ENCODE measurements around the gene TMEM81. TPM values are rescaled to one million over a fixed set of nuclear protein-coding genes. Genes with fewer than 3 reads are reported as not detected.
A peak's percentile ranks its signal among the peaks of the same experiment; 100 is the strongest.

TMEM81 gene
- polyA plus RNA-seq, result 3.3 TPM
- long read RNA-seq, donor 1, result 0 reads
- long read RNA-seq, donor 2, partial matches to known transcripts, result 0 of 3 reads
- long read RNA-seq, donor 2, other reads (novel, unspliced or antisense), result 0 of 3 reads
- long read RNA-seq, donor 3, result 0 reads
- long read RNA-seq, donor 4, result 0 reads
- long read RNA-seq, donor 5, partial matches to known transcripts, result 0 of 3 reads
- long read RNA-seq, donor 5, other reads (novel, unspliced or antisense), result 0 of 3 reads
- long read RNA-seq, donor 6, partial matches to known transcripts, result 0 of 1 reads
- long read RNA-seq, donor 6, other reads (novel, unspliced or antisense), result 0 of 1 reads
- long read RNA-seq, donor 7, partial matches to known transcripts, result 0 of 1 reads
- long read RNA-seq, donor 7, other reads (novel, unspliced or antisense), result 0 of 1 reads
- long read RNA-seq, donor 8, partial matches to known transcripts, result 0 of 1 reads
- long read RNA-seq, donor 8, other reads (novel, unspliced or antisense), result 0 of 1 reads
- long read RNA-seq, donor 9, partial matches to known transcripts, result 0 of 1 reads
- long read RNA-seq, donor 9, other reads (novel, unspliced or antisense), result 0 of 1 reads
- long read RNA-seq, donor 10, partial matches to known transcripts, result 0 of 1 reads
- long read RNA-seq, donor 10, other reads (novel, unspliced or antisense), result 0 of 1 reads
- long read RNA-seq, donor 11, result 0 reads

- Histone ChIP-seq H3K4me1 (ENCODE audit: control insufficient read depth, insufficient read depth, low read length) (no peaks in the 10 kb centered on the region), H3K27me3 (ENCODE audit: control insufficient read depth, insufficient read depth, low read length) (no peaks in the 10 kb centered on the region), H3K4me3 (ENCODE audit: low read length) (no peak within 1 kb of the TSS), H3K27ac (ENCODE audit: low read length) (no peak within 1 kb of the TSS), H3K36me3 (ENCODE audit: control insufficient read depth, insufficient read depth, low read length) (peaks cover 33% of the 10 kb centered on the region), H3K9me3 (ENCODE audit: control insufficient read depth, low read depth, low read length) (no peaks in the 10 kb centered on the region)
- DNase-seq, result no peak
- 100% methylated on average over 1 of the region's 2 CpGs for WGBS (ENCODE audit: insufficient coverage, low lambda C conversion rate)
These were observed at the start of gene TMEM81 for GRCh38 chr1:205084360-205084759. Gene TMEM81 (minus strand): TSS chr1:205084460. CDS start chr1:205084320, 140 bp downstream.

DNA sequence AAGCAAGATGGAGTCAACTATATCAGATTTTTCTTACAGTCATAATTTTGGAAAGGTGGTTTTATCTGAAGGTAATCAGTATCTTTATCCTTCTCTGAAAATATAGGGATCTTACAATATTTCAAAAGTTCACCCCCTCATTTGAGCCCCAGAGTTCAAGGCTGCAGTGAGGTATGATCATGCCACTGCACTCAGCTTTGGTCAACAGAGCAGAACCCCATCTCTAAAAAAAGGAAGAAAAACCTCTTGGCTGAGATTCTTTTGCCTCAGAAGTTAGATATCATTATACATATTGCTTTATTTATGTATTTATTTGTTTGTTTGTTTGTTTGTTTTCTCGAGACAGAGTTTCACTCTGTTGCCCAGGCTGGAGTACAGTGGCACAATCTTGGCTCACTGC is 49.0 kb upstream of the TMEM81 start:
- 83% methylated on average over 1 of the region's 1 CpG for WGBS (ENCODE audit: insufficient coverage, low lambda C conversion rate)
- DNase-seq, result no peak

DNA sequence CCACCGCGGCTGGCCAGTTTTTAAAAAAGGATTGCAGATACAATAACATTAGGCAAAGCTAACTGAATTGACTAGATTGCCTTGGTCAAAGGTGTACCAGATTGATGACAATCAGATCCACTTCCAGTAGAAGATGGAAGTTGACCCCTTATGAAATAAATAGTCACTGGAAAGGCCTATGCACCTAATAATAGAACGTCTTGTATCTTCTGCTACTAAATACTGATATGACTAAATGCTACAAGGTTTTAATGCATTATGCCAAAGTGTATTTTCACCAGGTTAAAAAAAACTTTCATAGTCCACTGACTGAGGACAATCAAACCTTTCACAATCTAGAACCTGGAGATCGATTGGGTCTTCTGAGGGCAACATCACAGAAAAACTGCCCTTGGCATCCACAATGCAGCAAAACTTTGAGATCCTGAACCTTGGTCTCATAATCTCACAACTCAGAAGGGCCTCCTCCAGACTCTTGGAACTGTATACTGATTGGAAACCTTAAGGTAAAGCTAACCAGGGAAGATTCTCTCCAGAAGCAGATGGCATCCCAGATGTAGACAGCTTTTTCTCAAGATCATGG is 45.3 kb upstream of the TMEM81 start:
- no peaks in the 10 kb centered on the region for H3K36me3 ChIP-seq (ENCODE audit: control insufficient read depth, insufficient read depth, low read length)
- no peak overlapping the region for H3K4me3 ChIP-seq (ENCODE audit: low read length)
- H3K4me1 ChIP-seq (ENCODE audit: control insufficient read depth, insufficient read depth, low read length), result no peaks in the 10 kb centered on the region
- no peaks in the 10 kb centered on the region for H3K27me3 ChIP-seq (ENCODE audit: control insufficient read depth, insufficient read depth, low read length)
- H3K27ac ChIP-seq (ENCODE audit: low read length), result no peak overlapping the region
- DNase-seq, result no peak
- no peaks in the 10 kb centered on the region for H3K9me3 ChIP-seq (ENCODE audit: control insufficient read depth, low read depth, low read length)
- WGBS (ENCODE audit: insufficient coverage, low lambda C conversion rate), result no CpG with 5 or more reads among the region's 4 CpGs

More for the DNA sequence above, 49.0 kb upstream of the TMEM81 start:
- no peak overlapping the region for H3K4me3 ChIP-seq (ENCODE audit: low read length)
- H3K36me3 ChIP-seq (ENCODE audit: control insufficient read depth, insufficient read depth, low read length), result no peaks in the 10 kb centered on the region
- no peak overlapping the region for H3K27ac ChIP-seq (ENCODE audit: low read length)
- no peaks in the 10 kb centered on the region for H3K27me3 ChIP-seq (ENCODE audit: control insufficient read depth, insufficient read depth, low read length)
- no peaks in the 10 kb centered on the region for H3K9me3 ChIP-seq (ENCODE audit: control insufficient read depth, low read depth, low read length)
- no peaks in the 10 kb centered on the region for H3K4me1 ChIP-seq (ENCODE audit: control insufficient read depth, insufficient read depth, low read length)

DNA sequence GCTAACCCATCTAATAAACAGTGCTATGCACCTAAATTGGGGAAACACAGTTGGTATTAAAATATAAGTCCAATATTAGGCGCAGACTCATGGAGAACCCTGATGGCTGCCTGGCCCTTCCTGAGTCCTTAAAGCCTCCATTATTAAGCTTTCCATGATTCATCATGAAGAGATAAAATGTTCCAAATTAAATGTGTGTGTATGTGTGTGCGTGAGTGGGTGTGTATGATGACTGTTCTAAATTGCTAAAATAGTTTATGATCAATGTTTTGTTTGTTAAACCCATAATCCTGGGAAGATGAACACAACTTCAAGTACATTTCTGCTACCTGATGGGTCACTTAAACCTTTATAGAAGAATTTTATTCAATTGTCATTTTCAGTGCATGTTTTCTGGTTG is 43.8 kb upstream of the TMEM81 start:
- H3K4me3 ChIP-seq (ENCODE audit: low read length), result no peak overlapping the region
- no peaks in the 10 kb centered on the region for H3K9me3 ChIP-seq (ENCODE audit: control insufficient read depth, low read depth, low read length)
- no peaks in the 10 kb centered on the region for H3K4me1 ChIP-seq (ENCODE audit: control insufficient read depth, insufficient read depth, low read length)
- no peak overlapping the region for H3K27ac ChIP-seq (ENCODE audit: low read length)
- no peaks in the 10 kb centered on the region for H3K36me3 ChIP-seq (ENCODE audit: control insufficient read depth, insufficient read depth, low read length)
- 86% methylated on average over 1 of the region's 2 CpGs for WGBS (ENCODE audit: insufficient coverage, low lambda C conversion rate)
- no peak for DNase-seq
- H3K27me3 ChIP-seq (ENCODE audit: control insufficient read depth, insufficient read depth, low read length), result no peaks in the 10 kb centered on the region

DNA sequence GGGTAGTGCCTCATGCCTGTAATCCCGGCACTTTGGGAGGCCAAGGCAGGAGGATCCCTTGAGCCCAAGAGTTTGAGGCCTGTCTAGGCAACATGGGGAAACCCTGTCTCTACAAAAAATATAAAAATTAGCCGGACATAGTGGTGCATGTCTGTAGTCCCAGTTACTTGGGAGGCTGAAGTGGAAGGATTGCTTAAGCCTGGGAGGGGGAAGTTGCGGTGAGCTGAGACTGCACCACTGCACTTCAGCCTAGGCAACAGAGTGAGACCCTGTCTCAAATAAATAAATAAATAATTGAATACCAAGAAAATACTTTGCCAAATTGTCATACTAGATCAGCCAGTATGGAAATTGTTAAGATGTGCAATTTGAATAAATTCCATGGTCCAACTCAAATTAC is 43.4 kb upstream of the TMEM81 start:
- no CpG with 5 or more reads among the region's 3 CpGs for WGBS (ENCODE audit: insufficient coverage, low lambda C conversion rate)
- no peak for DNase-seq

GRCh38 chr1:205124726-205125125 is 40.5 kb upstream of the TMEM81 start:
- WGBS (ENCODE audit: insufficient coverage, low lambda C conversion rate), result 100% methylated on average over 2 of the region's 7 CpGs
- Histone ChIP-seq H3K9me3 (ENCODE audit: control insufficient read depth, low read depth, low read length) (no peaks in the 10 kb centered on the region), H3K27ac (ENCODE audit: low read length) (no peak overlapping the region), H3K4me1 (ENCODE audit: control insufficient read depth, insufficient read depth, low read length) (peaks cover 3% of the 10 kb centered on the region), H3K36me3 (ENCODE audit: control insufficient read depth, insufficient read depth, low read length) (no peaks in the 10 kb centered on the region), H3K27me3 (ENCODE audit: control insufficient read depth, insufficient read depth, low read length) (no peaks in the 10 kb centered on the region), H3K4me3 (ENCODE audit: low read length) (no peak overlapping the region)
- DNase-seq, result no peak

More for the DNA sequence above, 43.4 kb upstream of the TMEM81 start:
- no peaks in the 10 kb centered on the region for H3K9me3 ChIP-seq (ENCODE audit: control insufficient read depth, low read depth, low read length)
- H3K36me3 ChIP-seq (ENCODE audit: control insufficient read depth, insufficient read depth, low read length), result no peaks in the 10 kb centered on the region
- no peak overlapping the region for H3K4me3 ChIP-seq (ENCODE audit: low read length)
- no peak overlapping the region for H3K27ac ChIP-seq (ENCODE audit: low read length)
- H3K4me1 ChIP-seq (ENCODE audit: control insufficient read depth, insufficient read depth, low read length), result peaks cover 3% of the 10 kb centered on the region
- H3K27me3 ChIP-seq (ENCODE audit: control insufficient read depth, insufficient read depth, low read length), result no peaks in the 10 kb centered on the region

DNA sequence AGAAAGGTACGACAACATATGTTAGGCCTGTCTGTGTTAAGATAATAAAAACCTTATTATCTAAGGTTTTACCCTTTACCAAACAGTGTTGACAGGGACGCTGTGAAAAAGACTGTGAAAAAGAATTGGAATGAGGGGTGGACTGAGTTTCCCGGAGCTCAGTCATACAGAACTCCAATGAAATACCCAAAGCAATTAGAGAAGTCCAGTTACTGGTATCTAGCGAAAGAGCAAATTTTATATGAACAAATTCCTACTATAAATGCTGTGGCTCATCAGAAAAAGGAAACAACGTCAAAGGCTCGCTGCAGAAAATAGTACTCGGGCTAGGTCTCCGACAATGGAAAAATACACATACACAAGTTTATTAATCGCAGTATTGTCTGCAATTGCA is 38.2 kb upstream of the TMEM81 start:
- WGBS (ENCODE audit: insufficient coverage, low lambda C conversion rate), result 0% methylated on average over 1 of the region's 9 CpGs
- no peak for DNase-seq
- H3K27me3 ChIP-seq (ENCODE audit: control insufficient read depth, insufficient read depth, low read length), result no peaks in the 10 kb centered on the region
- H3K4me1 ChIP-seq (ENCODE audit: control insufficient read depth, insufficient read depth, low read length), result peaks cover 3% of the 10 kb centered on the region
- no peaks in the 10 kb centered on the region for H3K9me3 ChIP-seq (ENCODE audit: control insufficient read depth, low read depth, low read length)
- H3K4me3 ChIP-seq (ENCODE audit: low read length), result peak overlapping the region; percentile 91
- H3K36me3 ChIP-seq (ENCODE audit: control insufficient read depth, insufficient read depth, low read length), result no peaks in the 10 kb centered on the region
- H3K27ac ChIP-seq (ENCODE audit: low read length), result peak overlapping the region; percentile 74

- Histone ChIP-seq H3K4me1 (ENCODE audit: control insufficient read depth, insufficient read depth, low read length) (peaks cover 3% of the 10 kb centered on the region), H3K27me3 (ENCODE audit: control insufficient read depth, insufficient read depth, low read length) (no peaks in the 10 kb centered on the region), H3K27ac (ENCODE audit: low read length) (peak within 1 kb of the TSS; percentile 74), H3K9me3 (ENCODE audit: control insufficient read depth, low read depth, low read length) (no peaks in the 10 kb centered on the region), H3K4me3 (ENCODE audit: low read length) (peak within 1 kb of the TSS; percentile 91), H3K36me3 (ENCODE audit: control insufficient read depth, insufficient read depth, low read length) (peaks cover 1% of the 10 kb centered on the region)
- no CpG with 5 or more reads among the region's 46 CpGs for WGBS (ENCODE audit: insufficient coverage, low lambda C conversion rate)
- DNase-seq, result peak; percentile 97 to 99
These were observed 37.6 kb upstream of the TMEM81 start, which contains the start of gene RBBP5 for GRCh38 chr1:205121660-205122488. Gene RBBP5 (minus strand): TSS chr1:205121978. CDS start chr1:205121873, 105 bp downstream.

- Histone ChIP-seq H3K27ac (ENCODE audit: low read length) (no peak overlapping the region), H3K9me3 (ENCODE audit: control insufficient read depth, low read depth, low read length) (no peaks in the 10 kb centered on the region), H3K4me3 (ENCODE audit: low read length) (no peak overlapping the region), H3K36me3 (ENCODE audit: control insufficient read depth, insufficient read depth, low read length) (peaks cover 19% of the 10 kb centered on the region), H3K27me3 (ENCODE audit: control insufficient read depth, insufficient read depth, low read length) (no peaks in the 10 kb centered on the region), H3K4me1 (ENCODE audit: control insufficient read depth, insufficient read depth, low read length) (peaks cover 3% of the 10 kb centered on the region)
- 100% methylated on average over 1 of the region's 2 CpGs for WGBS (ENCODE audit: insufficient coverage, low lambda C conversion rate)
- DNase-seq, result no peak
These were observed 34.5 kb upstream of the TMEM81 start for GRCh38 chr1:205118752-205119151.

DNA sequence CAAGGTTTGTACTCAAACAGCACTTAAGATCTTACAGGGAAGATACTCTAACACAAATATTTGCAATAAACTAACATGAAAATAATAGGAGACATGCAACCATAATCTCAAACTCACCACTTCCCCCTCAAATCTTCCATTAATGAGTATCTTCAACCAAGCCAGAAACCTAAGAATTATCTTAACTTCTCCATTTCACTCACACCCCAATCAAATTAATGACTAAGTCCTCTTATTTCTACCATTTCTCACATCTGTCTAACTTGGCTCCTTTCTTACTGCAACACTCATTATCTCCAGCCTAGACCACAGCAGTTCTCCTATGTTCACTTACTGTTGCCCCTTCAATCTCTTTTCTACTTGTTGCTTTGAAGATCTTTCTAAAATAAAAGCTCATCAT is 27.1 kb upstream of the TMEM81 start:
- no peak overlapping the region for H3K4me3 ChIP-seq (ENCODE audit: low read length)
- no peaks in the 10 kb centered on the region for H3K4me1 ChIP-seq (ENCODE audit: control insufficient read depth, insufficient read depth, low read length)
- peaks cover 30% of the 10 kb centered on the region for H3K36me3 ChIP-seq (ENCODE audit: control insufficient read depth, insufficient read depth, low read length)
- H3K27me3 ChIP-seq (ENCODE audit: control insufficient read depth, insufficient read depth, low read length), result no peaks in the 10 kb centered on the region
- H3K9me3 ChIP-seq (ENCODE audit: control insufficient read depth, low read depth, low read length), result no peaks in the 10 kb centered on the region
- no peak for DNase-seq
- no peak overlapping the region for H3K27ac ChIP-seq (ENCODE audit: low read length)

All from large intestine (tissue), 12 donors.